SU-DHL-6 (cell line): Measurements from ENCODE around the gene EPRS1.

Experiments used
- EZH2phosphoT487 ChIP-seq: fragments of 200-600 bp; sonication (generic), shearing (Covaris generic); conservative IDR thresholded peaks from 2 replicates; pipeline ENCODE4 v1.6.1; 2018; ENCODE audit warnings: mild to moderate bottlenecking, antibody characterized with exemption, low read length, moderate library complexity, mixed read lengths
- TF ChIP-seq, protein P1 (sequence below): fragments of 200-600 bp; sonication (generic); IDR thresholded peaks from one replicate; pipeline ENCODE4 v1.5.1; 2017; ENCODE audit warnings: antibody characterized with exemption, mild to moderate bottlenecking, low read length, moderate library complexity; ENCODE audit not compliant: insufficient read depth, poor library complexity, severe bottlenecking

DNA sequence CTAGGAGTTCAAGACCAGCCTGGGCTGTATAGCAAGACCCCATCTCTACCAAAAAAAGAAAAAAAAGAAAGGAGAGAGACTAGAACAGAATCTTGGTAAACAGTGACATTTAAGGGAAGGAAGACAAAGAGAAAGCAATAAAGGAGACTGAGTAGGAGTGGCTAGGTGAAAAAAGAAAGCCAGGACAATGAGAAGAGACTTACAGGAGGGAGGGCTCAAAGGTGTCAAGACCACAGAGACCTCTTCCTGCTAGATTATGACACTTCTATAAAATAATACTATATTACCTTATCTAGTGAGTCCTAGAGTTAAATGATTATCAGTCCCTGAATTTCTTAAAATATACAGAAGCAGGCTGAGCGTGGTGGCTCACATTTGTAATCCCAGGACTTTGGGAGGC, 10.1 kb upstream of the EPRS1 start:
- TF ChIP-seq, protein P1, sequence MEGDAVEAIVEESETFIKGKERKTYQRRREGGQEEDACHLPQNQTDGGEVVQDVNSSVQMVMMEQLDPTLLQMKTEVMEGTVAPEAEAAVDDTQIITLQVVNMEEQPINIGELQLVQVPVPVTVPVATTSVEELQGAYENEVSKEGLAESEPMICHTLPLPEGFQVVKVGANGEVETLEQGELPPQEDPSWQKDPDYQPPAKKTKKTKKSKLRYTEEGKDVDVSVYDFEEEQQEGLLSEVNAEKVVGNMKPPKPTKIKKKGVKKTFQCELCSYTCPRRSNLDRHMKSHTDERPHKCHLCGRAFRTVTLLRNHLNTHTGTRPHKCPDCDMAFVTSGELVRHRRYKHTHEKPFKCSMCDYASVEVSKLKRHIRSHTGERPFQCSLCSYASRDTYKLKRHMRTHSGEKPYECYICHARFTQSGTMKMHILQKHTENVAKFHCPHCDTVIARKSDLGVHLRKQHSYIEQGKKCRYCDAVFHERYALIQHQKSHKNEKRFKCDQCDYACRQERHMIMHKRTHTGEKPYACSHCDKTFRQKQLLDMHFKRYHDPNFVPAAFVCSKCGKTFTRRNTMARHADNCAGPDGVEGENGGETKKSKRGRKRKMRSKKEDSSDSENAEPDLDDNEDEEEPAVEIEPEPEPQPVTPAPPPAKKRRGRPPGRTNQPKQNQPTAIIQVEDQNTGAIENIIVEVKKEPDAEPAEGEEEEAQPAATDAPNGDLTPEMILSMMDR: no peak
- TF ChIP-seq EZH2phosphoT487: no peak
